GM10847 (cell line): ENCODE measurements around the gene CNTN4.

ENCODE experiments used
- POLR2A ChIP-seq: IDR thresholded peaks from 2 replicates; pipeline ENCODE4 v1.6.1; 2011; ENCODE audit not compliant: insufficient read length; ENCODE audit errors: extremely low read depth

Gene CNTN4

DNA sequence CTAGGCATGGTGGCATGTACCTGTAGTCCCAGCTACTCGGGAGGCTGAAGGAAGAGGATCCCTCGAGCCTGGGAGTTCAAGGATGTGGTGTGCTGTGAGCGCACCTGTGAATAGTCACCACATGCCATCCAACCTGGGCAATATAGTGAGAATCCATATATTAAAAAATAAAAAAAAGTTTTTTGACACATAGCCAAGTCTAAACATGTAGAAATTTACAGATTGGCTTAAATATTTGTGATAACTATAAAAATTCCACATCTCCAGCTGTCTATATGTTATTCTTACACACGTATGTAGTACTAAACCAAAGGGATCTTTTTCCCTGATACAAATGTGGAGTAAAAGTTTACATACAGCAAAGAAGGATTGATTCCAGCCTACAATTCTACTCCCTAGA, 119.7 kb downstream of the CNTN4 start:
- TF ChIP-seq POLR2A = no peak

DNA sequence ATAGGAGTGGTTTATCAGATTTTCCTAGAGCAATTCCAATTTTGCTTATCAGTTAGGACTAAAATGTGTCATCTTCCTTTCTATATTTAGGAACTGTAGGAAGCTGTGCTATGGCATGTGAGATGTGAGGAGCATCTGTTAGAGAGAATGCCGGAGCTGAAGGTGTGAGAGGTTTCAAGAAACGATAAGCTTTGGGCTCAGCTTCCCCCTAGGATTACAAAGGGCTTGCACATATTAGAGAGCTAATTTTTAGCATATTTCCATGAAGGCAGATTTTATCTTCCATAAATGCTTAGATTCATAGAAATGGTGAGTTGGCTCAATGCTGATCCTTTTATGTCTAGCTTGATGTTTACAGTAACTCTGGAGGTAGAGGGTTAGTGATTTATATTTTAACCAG, 120.2 kb downstream of the CNTN4 start:
- no peak for TF ChIP-seq POLR2A

DNA sequence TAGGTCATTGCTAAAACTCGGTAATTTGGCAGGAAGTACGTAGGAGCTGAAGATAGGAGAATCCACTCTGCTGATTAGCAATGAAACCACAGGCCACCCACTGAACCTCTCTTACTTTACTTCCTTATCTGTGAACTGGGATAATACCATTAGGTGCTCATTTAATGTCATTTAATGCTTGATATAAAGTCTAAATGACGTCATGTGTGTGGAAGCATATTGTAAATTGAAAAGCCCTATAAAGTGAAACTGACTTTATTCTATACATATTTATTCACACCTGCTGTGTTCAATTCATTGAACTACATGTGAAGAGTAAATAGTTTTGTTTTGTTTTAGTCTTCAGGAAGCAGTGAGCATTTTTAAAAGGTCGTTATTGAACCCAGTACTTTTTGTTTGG, 137.5 kb downstream of the CNTN4 start:
- no peak for TF ChIP-seq POLR2A

DNA sequence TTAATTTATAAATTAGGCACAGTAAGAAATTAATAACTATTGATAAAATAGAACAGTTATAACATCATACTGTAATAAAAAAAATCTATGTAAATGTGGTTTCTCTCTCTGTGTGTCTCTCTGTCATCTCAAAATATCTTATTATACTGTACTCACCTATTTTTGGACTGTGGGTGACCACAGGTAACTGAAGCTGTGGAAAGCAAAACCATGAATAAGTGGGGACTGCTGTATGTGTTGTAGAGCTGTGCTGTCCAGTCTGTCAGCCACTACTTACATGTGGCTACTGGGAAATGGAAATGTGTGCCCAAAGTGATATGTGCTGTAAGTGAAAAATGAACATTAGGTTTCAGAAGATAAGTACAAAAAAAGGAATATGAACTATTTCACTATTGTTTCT, 145.5 kb downstream of the CNTN4 start:
- no peak for TF ChIP-seq POLR2A

DNA sequence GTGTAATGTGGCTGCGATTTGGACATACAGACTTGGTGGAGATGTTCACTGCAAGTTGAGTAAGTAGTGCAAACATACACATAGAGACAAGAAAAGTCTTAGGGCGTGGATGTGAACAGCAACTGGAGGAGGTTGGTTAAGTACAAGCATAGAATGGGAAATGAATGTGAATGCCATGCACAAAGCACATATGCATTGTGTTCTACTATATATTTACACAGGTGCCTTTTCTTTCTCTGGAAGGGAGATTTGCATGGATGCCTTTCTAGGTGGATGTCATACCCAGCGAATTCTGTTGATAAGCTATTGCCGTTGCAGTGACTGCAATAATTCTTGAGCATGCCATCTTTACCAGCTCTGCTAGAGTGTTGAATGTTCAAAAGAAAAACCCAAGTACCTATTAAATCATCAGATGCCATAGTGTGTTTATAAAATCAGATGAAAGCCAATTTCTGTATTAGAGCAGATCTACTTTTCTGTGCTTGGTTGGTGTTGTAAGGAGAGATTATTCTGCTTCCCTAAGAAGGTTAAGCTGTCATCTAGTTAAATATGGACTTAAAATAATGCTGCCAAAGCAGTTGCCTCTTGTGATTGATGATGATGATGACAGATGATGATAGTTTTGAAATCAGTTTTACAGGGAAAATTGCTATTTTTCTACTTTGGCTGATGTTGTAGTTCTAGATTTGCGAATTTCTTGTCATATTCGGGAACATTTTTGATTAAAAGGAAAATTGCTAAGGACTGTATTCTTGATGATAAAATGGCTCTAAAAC, 148.4 kb downstream of the CNTN4 start:
- no peak for TF ChIP-seq POLR2A

DNA sequence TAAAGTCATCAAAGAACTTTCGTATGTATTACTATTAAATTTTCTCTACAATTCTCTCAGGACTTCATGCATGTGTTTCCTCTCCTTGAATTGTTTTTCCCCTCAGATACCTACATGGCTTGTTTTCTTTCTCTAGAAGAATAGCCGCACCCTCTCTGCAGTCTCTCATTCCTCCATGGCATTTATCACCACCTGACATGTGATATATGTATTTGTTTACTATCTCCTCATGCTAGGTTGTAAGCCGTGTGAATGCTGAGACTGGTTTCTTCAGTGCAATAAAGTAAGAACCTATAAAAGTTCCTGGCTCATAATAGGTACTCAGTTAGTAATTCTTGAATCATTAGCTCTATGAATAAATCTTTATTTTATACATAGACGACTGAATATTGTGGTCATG, 149.2 kb downstream of the CNTN4 start:
- no peak for TF ChIP-seq POLR2A

DNA sequence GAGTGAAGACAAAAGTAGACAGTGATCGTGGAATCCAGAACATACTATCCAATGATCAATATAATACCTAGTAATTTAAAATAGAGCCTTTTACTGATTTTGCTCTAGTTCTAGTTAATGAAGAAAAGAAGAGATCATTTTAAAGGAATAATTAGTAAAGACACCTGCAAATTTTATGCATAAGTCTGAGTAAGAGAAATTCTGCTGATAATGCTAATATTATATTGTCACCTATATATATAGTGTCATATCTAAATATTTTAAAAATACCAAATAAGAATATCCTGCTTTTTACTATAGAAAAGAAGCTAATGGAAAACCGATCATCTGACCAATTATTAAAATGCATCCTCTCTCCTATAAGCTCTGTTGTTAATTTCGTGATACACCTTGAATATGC, 152.1 kb downstream of the CNTN4 start:
- TF ChIP-seq POLR2A = no peak

DNA sequence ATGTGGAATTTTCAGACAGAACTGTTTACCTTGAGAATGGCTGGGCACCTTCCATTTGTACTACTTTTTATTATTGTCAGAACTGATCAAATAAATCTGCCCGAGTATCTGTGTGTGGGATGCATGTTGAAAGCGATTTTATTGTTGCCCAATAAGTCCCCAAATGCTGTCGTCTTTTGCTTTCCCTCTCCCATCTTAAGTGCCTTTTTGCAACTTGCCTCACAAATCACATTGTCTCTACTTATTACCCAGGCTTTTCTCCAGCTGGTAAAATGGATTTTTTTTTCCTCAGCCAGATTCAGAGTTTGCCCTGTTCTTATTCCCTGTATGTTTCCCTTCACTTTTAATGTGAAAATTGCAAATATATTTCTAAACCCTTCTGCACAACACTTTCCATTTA, 163.1 kb downstream of the CNTN4 start:
- TF ChIP-seq POLR2A = no peak

DNA sequence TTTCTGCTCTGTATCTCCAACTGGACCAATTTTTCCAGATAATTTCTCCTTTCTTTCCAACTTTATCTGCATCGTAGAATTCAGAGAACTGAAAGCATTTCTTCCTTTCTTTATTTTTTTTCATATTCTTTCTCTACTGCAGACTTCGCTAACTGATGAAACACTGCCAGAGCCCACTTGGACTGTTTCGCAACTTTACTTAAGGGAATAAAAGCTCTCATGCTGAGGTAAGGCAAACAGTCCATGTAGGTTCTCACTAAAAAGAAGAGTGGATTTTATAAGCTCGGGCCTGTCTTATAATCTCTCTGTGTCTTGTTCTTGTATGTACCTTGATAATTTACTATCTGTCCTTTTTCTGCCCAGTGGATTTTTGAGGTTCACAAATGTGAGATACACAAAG, 163.5 kb downstream of the CNTN4 start:
- no peak for TF ChIP-seq POLR2A

DNA sequence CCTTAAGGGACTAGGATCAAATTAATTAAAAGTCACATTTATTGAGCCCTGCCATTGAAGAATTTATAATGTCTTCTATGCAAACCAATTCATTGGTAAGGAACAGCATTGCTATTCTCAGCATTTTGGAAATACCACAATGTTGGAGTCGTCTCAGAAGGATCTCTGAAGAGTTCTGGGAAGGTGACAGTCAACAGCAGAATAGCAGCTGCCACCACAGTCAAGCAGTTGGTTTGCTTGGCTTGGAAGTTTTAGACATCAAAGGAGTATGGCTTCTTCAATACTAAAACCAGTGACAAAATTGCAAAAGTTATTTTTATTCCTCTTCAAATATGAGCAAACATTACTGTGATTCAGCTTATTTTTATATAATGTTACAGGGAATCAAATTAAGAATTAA, 167.9 kb downstream of the CNTN4 start:
- no peak for TF ChIP-seq POLR2A

DNA sequence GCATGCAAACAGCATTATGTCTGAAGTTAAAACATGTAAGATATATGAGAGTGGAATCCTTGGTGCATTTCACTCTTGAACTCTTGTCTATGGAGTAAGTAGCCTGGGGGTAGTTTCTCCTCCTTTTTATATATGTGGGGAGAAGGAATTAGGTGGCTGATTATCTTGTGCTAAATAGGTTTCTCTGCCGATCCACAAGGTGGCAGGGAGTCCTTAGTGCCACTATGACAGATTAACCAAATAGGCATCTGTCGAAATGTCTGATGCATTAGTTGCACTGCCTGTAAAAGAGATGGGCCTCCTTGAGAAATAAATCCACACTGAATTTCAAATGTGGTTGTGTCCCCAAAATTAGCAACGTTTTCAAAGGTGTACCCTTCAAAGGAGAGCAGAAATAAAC, 170.1 kb downstream of the CNTN4 start:
- TF ChIP-seq POLR2A = no peak

DNA sequence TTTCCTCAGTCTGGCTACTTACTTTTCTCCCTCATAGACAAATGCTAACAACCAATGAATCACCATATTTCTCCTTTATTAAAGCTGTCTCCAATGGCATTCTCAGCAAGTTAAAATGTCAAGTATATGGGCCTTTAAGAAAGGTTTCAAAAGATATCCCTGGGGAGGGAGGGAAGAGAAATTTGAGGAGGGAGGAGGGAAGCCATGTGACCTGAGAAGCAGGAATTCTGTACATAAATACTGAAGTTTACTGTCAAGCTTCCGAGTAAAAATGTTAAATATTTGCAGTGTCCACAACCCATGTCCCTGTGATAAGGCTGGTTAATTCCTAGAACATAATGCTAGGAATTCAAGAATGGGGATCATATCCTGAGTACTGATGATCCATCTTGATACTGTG, 175.9 kb downstream of the CNTN4 start:
- TF ChIP-seq POLR2A = no peak

DNA sequence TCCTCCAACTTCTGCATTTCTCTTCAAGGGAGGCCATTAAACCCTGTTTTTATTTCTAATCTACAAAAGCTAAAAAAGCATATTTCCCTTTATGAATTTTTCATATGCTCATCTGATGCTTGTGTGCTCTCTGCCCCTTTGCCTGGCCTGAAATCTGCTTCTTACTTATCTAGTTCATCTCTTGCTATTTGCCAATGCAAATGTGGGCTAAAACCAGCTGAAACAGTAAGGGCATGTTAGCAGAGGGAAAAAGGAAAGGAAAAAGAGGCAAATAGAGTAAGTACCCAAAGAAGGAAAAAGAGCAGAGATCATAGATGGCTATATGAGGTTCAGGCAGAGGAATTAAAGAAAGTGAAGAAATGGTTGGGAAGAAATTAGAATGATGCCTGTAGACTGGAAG, 185.2 kb downstream of the CNTN4 start:
- TF ChIP-seq POLR2A = no peak

DNA sequence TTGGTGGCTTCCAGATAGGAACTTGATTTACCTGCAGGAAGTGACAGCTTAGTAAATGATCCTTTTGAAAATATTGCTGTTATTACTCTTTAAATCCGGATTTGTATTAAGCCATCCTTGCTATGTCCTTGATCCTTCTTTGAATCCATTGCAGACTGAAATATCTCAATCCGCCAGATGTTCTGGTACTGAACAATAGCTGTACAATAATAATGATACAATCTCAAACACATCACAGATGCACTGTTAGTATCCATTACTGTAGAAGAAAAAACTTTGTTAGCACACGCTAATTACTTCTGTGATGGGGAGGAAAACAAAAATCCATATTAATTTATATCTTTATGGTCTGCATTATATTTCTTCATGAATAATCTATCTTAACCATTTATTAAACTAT, 202.3 kb downstream of the CNTN4 start:
- no peak for TF ChIP-seq POLR2A

DNA sequence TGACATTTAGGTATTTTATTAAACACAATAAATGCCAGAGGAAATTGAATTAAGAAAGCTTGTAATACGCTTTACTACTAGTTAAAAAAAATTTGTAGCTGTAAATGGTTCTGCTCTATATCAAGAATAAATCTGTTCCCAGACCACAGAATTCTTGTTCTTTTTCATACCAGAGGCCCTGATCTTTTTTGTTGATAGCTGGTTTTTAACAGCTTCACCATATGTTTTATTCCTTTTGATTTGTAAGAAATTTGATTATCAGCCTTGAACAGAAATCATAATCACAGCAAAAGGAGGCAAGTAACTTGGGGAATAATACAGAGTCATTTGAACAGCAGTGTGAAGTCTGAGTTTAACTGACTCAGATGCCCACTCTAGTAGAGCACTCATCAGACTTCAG, 202.7 kb downstream of the CNTN4 start:
- no peak for TF ChIP-seq POLR2A

DNA sequence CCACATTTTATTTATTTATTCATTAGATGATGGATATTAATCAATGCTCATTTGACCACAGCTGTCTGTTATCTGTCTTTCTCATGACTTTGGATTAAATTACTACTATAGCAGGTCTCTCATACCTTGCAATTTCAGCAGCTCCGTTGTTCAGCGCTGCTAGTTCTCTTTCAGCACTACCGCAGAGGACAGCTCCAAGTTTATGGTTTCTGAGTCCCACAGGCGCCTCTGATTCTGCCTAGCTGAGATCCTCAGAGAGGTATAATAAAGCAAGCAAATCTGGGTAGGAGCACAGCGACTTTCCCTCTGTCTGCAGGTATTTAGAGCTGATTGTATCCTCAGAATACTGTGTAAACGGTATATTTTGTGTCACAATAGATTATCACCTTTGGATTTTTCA, 204.9 kb downstream of the CNTN4 start:
- TF ChIP-seq POLR2A = no peak

DNA sequence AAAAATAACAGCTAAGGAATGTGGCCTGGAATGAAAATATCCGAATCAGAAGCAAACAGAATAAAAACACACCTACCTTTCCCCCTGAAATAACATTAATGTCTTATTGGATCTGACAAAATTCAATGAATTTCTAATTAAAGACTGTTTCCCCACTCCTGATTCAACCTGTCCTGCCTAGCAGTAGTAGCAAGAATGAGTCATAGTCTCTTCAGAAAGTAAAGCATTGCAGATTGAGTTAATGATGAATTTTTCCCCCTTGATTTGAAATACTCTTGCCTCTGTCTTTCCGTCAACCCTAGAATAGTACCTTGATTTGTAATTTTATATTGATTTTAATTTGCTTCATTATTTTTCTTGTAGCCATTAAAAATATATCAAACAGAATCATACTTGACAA, 212.4 kb downstream of the CNTN4 start:
- TF ChIP-seq POLR2A = no peak
